AG09309 (cell line): ENCODE data around the gene KCNH8.

Experiments used
- DNase-seq: peaks from one replicate; pipeline ENCODE4 v3.0.0-alpha.2; 2010; ENCODE audit warnings: low read depth
- H3K4me3 ChIP-seq: 2 replicates; pipeline ENCODE4 v1.5.1; 2011; ENCODE audit warnings: mild to moderate bottlenecking, low read depth, low read length, moderate library complexity; ENCODE audit not compliant: control insufficient read depth
- CTCF ChIP-seq: IDR thresholded peaks from 2 replicates; pipeline ENCODE4 v1.5.1; 2011; ENCODE audit warnings: mild to moderate bottlenecking, low read depth, low read length, inconsistent platforms; ENCODE audit not compliant: insufficient read depth, control insufficient read depth; ENCODE audit errors: missing control alignments

The KCNH8 gene

GRCh38 chr3:19264424-19264823, 116.1 kb downstream of the KCNH8 start:
- H3K4me3 ChIP-seq = no peak overlapping the region
- TF ChIP-seq CTCF = no peak
- DNase-seq = no peak

GRCh38 chr3:19267040-19267439, 118.7 kb downstream of the KCNH8 start:
- no peak overlapping the region for H3K4me3 ChIP-seq
- no peak for DNase-seq

GRCh38 chr3:19270481-19270880, 122.2 kb downstream of the KCNH8 start:
- TF ChIP-seq CTCF = no peak
- no peak overlapping the region for H3K4me3 ChIP-seq
- no peak for DNase-seq

More at GRCh38 chr3:19267040-19267439, 118.7 kb downstream of the KCNH8 start:
- no peak for TF ChIP-seq CTCF

GRCh38 chr3:19272296-19272695, 124.0 kb downstream of the KCNH8 start:
- TF ChIP-seq CTCF = no peak
- no peak for DNase-seq
- H3K4me3 ChIP-seq = no peak overlapping the region

GRCh38 chr3:19273091-19273490, 124.8 kb downstream of the KCNH8 start:
- H3K4me3 ChIP-seq = no peak overlapping the region
- no peak for DNase-seq
- no peak for TF ChIP-seq CTCF

- TF ChIP-seq CTCF = no peak
- DNase-seq = no peak
- no peak overlapping the region for H3K4me3 ChIP-seq
These were observed 126.3 kb downstream of the KCNH8 start for GRCh38 chr3:19274576-19274975.

- no peak overlapping the region for H3K4me3 ChIP-seq
- no peak for DNase-seq
- no peak for TF ChIP-seq CTCF
These were observed 136.7 kb downstream of the KCNH8 start for GRCh38 chr3:19284974-19285373.
